8988T (cell line): Measurements from ENCODE around the gene CCL7.
"Not testable (repeated sequence)": the region's sequence is repeated elsewhere in the genome, so short reads cannot be mapped to it uniquely, and the experiment has no call there.

Experiments used
- DNase-seq: peaks from one replicate; pipeline ENCODE4 v3.0.0; 2011

CCL7 gene

DNA sequence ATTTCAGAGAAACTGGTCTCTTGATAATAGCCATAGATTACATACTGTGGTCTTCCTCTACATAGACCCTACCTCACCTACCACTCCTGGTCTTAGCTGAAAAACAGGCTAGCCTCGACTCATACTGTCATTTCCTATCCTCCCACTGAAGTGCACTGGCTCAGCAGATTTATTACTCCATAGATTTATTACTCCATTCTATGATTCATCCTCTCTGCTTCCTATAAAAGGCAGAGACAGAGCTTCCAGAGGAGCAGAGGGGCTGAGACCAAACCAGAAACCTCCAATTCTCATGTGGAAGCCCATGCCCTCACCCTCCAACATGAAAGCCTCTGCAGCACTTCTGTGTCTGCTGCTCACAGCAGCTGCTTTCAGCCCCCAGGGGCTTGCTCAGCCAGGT lies at the start of gene CCL7:
Gene CCL7, plus strand, starts transcription at position 253 of the 400 bp plus-strand sequence. Its CDS starts 70 bp downstream, at position 323.
- DNase-seq: no peak

DNA sequence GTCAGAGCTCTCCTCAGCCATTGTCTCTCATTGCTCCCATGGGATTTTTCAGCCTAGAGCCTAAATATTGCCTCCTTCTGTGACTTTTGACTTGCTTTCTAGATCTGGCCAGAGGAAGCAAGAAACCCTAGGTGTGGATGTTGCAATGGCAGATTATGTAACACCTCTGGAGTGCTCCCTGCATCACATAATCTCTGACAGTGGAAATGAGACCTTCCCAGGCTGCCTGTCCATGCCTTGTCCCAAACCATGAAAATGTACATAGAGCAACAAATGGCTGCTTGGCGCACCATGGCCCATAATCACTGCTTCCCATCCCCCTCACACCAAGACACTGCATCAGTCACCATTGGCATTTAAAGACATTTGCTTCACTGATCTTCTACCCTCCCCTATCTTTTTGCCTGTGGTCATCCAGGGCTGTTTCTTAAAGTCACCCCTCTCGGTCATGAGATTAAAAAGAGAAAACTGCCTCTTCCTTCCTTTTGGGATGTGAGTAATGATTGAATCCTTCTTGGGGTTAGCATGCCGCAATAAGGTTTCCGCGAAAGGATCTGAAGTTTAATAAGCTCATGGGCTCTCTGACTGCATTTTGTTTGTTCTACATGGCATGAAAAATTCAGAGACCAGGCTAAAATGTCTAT lies 49.1 kb upstream of the CCL7 start:
- no peak for DNase-seq

DNA sequence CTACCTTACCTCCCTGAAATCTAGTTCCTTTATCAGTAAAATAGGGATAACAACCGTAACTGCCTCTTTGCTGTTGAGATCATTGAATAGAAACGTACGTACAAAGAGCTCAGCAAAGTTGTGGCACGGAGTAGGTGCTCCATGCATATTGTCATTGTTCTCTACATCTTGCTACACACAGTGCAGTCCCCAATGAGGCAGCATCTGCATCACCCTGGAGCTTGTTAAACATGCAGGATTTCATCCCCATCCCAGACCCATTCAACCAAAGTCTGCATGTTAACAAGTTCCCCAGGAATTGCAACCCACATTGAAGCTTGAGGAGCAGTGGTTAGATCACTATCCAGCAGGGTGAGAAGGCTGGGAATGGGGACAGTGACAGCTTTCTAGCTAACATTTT lies 48.6 kb upstream of the CCL7 start:
- DNase-seq: no peak

DNA sequence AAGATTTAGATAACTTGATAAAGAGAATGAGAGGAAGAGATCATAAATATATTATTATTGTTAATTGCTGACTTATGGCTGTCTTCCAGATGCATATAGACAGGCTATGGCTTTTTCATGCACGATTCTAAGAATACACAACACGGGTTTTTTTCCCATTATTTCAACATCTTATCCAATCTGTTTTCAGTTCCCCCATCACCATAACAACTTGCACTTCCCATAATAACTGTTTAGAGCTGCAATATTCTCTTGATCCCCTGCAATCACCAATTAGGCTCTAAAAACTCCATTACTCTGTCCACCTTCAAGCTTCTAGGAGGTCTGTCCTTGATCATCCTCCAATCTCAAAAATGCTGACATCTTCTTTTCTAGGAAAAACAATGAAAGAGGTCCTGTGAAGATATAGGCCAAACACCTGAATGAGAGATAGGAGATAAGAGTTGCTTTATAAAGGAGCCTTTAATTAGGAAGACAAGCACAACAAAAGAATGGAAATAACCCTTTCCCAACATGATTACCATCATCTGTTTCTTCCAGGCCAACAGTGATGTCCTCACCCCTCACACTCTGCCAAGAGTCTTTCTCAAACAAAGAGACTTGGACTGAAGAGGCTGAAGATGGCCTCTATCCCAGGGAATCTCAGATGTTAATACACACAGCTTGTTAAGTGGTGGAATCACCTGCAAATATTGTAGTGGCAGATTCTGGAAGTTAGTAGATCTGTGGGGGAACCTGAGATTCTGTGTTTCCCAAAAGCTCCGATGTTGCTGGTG lies 47.1 kb upstream of the CCL7 start:
- no peak for DNase-seq

DNA sequence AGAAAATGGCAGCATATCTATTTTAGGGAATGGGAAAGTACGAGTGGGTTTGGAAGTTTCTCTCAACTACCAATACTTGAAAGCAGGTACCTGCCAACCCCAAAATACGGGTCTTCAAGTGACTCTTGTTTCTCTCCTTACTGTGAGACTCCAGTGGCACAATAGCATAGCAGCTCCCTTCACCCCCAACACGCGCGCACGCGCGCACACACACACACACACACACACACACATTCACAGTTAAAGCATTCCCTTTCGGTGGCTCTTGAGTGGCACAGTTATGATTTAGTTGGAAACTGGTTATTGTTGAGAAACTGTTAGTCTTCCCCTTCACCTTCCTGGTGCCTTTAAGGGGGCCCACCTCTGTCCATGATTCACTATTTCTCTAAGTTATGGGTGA lies 45.0 kb upstream of the CCL7 start:
- no peak for DNase-seq

DNA sequence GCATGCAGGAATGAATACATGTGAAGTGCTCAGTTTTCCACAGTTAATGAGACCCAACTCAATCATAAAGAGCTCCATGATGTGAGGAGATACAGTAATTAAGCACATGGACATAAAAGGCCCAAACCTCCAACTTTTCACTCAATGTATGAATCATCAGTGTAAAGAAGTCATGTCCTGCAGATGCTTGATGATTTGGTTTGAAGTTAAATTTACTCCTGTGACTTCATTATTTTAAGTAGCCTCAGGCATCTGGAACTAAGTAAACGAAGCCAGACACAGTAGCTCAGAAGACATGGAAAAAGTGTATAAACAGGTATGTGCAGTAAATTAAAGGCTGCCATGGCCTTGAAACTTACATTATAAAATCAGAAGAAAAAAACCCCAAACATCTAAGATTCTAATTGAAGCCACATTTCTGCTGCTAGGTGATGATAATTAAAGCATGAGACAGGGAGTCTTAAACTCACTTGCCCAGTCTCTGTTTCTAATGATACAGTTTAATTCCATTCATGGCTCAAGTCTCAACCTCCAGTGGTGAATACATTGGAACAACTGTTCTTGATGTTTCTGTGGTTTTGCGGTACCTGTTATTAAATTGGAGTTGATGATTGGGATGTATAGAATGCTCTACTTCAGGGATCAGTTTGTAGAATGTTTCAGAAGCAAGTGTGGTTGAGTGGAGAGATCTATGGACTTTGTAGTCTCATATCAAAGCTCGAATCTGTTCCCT lies 43.8 kb upstream of the CCL7 start:
- DNase-seq: no peak

DNA sequence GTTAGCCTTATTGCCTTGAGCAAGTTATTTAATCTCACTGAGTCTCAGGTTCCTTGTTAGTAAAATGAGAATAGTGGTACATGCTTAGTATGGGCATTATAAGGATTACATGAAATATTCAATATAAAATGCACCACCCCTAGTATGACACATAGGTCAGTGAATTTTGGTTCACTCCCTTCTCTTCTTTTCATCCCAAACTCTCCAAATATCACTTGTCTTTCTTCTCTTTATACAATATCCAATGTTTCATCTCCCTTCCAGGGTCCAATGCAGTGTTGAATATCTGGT lies 43.3 kb upstream of the CCL7 start:
- no peak for DNase-seq

DNA sequence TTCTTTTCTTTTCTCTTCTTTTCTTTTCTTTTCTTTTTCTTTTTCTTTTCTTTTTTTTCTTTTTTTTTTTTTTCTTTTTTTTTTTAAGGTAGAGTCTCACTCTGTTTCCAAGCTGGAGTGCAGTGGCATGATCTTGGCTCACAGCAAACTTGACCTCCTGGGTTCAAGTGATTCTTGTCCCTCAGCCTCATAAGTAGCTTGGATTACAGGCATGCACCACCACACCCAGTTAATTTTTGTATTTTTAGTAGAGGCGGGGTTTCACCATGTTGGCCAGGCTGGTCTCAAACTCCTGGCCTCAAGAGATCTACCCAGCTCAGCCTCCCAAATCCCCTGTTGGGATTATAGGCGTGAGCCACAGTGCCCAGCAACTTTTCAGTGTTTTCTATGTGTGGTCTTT lies 42.7 kb upstream of the CCL7 start:
- DNase-seq: not testable (repeated sequence)

DNA sequence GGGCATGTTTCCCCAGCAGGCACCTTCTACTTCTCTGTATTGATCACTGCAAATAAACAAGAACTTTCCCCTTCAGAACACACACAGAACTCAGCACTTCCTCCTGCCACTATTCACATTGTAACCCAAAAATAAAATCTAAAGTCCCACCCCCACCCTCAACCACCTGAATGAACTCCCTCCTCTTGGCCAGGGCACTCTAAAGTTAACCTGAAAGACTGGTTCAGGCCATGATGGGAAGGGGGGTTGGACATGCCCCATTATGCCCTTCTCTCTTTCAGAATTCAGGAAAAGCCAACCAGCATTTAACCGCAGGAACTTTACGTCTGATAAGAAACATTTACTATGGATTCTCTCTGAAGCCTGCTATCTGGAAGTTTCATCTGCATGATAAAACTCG lies 42.3 kb upstream of the CCL7 start:
- DNase-seq: no peak

DNA sequence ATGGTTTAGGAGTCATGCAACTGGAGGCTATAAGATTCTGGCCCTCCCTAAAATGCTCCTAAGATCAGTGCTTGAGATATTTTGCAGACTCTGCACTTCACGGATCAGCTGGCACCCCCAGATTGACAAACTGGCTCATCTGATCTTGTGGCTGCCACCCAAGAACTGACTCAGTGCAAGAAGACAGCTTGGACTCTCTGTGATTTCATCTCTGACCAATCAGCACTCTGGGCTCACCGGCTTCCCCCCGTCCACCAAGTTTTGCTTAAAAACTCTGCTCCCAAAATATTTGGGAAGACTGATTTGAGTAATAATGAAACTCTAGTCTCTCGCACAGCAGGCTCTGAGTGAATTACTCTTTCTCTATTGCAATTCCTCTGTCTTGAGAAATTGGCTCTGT lies 41.2 kb upstream of the CCL7 start:
- no peak for DNase-seq

DNA sequence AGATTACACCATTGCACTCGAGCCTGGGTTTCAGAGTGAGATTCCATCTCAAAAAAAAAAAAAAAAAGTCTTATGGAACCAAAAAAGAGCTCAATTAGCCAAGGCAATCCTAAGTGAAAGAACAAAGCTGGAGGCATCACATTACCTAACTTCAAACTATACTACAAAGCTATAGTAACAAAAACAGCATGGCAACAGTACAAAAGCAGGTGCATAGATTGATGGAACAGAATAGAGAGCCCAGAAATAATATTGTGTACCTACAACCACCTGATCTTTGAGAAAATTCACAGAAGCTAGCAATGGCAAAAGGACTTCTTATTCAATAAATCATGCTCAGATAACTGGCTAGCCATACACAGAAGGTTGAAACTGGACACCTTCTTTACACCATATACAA lies 39.7 kb upstream of the CCL7 start:
- no peak for DNase-seq

DNA sequence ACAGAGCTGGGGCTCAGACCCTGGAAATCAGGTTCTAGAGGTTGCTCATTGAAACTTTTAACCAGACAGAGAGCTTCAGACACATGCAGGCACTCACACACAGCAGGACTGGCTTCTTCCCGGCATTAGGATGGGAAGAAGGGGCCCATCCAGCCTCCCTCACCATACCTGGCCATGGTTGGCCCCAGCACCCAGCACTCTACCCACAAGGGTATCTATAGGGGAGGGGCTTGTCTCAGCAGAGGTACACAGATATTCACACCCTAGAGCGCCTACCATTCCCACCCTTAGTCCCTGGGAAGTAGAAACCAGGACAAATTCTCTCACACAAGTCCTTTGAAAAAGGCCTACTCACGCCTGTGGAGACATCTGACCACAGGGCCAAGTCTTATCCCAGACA lies 35.4 kb upstream of the CCL7 start:
- DNase-seq: no peak

DNA sequence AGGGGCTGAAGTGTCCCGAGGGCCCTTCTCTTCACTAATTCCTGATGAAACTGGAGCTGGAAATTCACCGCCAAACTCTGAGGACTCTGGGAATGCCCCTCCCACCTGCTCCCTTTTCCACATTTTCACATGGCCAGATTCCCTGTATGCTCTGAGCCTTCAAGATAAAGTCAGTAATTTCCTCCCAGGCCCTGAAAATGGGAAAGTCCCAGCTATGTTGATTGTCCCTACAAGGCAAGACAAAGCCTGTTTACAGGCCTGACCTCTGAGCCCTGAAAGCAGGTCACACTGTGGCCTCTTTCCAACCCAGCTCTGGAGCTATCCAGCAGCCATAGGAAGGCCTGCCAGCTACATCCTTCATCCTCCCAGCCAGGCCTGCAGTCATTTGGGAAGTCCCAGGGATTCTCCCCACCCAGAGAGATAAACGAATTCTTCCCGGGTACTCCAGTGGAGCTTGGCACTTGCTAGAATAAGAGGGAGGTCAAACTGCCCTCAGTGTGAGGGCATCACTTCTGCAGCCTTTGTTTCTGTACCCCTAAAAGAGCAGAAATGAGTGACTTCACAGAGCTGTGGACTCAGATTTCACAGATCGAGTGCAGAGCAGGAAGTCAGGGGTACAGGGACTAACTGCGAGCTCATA lies 34.5 kb upstream of the CCL7 start:
- DNase-seq: no peak

DNA sequence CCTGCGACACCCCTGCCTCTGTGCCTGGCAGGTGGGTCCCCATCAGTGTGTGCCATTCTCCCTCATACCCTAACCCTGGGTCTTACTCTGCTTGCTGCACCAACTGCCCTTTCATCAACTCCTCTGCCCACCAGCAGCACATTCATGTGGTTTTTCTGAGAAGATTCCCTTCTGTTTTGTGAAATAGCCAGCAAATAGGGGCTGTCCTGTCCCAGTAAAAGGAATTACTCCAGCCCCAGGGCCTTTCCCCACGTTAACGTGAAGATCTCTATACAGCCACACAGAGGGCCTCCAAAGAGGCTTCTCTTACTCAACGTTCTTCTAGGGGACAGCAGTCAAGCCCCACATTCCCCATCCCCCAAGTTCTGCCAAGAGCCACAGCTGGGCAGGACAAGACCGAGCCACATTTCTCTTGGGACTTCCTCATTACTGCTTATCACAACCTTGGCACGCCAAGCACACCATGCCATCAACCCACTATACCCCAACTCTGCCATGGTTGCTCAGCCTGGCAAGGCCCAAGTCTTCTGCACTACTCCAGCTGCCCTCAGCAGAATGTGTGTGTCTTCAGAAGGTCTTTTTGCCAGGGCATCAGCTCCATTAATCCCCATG lies 33.6 kb upstream of the CCL7 start:
- DNase-seq: no peak

DNA sequence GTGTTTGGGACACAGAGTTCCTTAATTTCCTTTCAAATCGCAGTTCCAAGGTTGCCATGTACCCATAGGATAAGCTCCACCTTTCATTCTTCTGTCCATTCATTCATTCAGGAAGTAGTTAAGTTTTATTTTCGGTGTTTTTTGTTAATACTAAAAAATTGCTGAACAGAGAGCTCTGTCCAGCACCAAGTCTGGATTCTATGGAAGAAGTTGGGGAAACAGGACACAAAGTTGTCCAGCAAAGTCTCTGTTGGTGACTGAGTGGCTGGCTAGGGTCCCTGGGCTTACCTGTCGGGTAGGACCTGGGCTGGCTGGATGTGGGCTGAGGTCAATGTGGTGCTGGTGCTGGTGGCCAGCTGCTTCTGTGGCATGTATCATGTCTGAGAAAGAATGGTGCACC lies 32.6 kb upstream of the CCL7 start:
- DNase-seq: no peak

DNA sequence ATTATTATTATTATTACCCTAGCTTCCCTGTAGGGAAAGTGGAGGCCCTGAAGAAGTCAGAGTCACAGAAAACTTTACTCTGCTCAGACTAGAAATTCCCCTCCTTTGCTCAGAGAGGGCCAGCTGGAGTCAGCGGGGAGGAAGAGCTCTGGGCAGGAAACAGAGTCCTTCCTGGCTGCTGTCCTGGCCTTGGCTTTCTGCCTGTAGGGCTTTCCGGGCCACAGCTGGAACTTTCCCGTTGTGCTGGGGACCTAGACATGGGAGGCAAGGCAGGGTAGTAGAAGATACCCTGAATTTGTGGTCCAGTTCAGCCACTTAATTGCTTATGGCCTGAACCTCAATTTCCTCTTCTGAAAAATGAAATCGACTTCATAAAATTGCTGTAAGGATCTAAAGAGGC lies 29.0 kb upstream of the CCL7 start:
- no peak for DNase-seq

DNA sequence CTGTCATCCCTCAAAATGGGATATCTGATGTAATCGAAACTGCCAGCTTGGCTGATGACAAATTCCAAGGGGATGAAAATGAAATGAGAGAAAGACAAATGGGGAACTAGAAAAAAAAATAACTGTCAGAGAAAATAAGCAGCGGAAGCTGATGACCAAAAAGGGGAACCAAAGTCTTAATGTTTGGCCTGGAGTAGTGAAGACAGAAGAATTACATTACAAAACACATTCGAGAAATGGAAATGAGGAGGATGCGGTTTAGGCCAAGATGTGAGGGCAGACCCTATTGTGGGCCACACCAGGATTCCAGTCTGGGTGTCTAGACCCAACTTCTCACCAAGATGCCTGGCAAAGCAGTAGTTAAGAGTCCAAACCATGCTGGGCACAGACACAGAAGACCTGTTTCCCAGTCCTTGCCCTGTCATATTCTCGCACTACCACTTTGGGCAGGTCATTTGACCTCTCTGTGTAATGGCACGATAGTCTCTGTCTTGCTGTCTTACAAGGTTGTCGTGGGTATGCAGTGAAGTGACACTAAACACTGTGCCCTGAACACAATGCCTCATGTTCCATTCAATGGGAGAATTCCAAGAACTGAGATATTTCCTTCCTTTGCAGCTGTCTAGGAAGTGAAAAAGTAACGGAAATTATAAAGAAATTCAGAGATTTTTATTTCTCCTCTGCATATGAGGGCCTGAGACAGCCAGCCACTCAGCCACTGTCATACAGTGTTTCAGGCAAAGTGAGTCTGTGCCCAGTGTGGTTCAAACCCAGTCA lies 27.2 kb upstream of the CCL7 start:
- DNase-seq: no peak

DNA sequence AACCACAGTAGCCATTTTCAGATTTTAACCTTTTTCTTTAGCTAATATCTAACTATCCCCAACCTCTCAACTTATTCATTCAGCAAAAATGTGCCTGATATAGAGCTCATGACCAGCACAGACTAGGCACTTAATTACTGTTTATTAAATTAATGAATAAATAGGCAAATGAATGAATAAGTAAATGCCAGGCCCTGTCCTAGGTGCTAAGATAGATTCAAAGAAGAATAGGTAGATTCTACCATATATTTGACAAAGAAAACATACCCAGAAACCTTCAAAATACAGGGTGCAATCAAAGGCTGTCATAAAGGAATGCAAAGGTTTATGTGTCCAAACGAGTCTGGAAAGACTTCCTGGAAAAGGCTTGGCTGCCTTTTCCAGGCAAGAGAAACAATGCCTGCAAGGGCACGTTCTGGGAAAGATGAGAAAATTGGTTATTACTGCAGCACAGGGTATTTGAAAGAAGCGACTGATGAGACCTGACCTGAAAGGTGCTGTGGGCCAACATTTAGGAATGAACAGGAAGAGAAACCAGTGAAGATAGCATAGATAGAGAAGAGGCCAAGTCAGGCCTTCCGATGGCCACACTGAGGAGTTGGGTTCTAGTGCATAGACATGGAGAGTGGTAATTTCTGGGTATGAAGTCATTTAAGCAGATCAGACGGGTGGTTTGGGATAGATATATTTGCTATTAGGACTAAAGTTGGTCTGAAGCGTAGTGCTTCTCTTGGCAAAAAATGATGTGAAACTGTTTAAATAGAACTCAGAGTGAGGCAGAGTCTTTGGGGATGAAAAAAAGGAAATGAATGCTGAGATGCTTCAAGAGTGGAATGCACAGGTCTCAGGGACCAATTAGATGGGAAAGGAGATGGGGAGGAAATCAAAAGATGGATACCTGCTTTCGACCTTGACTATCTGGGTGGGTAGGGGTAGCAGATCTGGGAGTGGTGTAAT lies 26.4 kb upstream of the CCL7 start:
- DNase-seq: no peak

DNA sequence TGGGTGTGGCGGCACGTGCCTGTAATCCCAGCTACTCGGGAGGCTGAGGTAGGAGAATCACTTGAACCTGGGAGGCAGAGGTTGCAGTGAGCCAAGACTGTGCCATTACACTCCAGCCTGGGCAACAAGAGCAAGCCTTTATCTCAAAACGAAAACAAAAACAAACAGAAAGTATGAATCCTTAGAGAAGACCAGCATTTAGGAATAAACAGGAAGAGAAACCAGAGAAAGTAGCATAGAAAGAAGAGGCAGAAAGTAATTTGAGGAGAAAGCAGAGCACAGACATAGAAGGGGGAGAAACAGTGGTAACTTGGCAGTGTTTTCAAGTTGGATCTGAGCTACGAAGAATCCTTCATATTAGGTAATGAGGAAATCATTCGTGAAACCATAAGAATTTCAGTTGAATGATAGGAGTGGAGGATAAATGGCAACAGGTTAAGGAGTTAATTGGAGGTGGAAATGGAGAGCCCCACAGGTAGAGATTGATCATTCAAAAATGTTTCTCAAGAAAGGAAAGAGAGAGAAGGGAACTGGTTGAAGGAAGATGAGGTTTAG lies 24.6 kb upstream of the CCL7 start:
- no peak for DNase-seq

DNA sequence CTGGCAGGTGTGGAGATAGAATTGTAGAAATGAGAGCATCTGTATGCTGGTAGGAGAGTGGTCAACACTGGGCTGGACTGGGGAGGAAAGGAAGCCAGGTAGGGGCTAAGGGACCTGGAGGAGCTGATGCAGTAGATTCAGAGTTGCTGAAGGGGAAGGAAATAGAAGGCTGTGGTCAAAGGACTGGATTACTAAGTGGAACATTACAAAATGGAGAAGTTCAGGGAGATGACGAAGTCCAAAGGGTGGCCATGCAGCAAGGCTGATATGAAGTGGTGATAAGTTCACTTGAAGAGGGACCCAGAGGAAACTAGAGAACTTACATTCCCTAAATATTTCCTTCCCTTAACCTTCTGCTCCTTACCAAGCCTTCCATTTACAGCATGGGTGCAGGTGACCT lies 23.6 kb upstream of the CCL7 start:
- DNase-seq: no peak

DNA sequence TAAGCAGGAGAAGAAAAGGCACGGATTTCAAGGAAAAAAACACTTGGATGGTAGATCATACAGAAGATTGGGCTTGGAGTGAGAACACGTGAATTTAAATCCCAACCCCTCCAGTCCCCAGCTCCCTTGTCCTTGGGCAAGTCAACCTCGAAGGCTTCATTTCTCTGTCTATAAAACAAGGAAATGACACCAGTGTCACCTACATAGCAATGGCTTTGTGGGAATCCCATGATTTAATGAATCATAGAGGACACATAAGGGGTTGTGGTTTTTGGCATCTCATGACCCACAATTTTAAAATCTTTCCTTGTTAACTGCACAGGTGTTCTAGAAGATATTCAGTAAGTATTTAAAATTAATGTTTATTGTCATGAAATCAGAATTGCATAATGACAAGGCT lies 23.1 kb upstream of the CCL7 start:
- no peak for DNase-seq
